ENCODE data around the gene TMEM54.

TMEM54 gene

GRCh38 chr1:32894019-32894600 is 7.1 kb downstream of the TMEM54 start:
- DNase-seq = no peak

- DNase-seq = no peak
Measured at GRCh38 chr1:32893198-32894018, 7.8 kb downstream of the TMEM54 start.

GRCh38 chr1:32892368-32893197 is 8.6 kb downstream of the TMEM54 start:
- peak; percentile 42 for DNase-seq

GRCh38 chr1:32891630-32892029 is 9.6 kb downstream of the TMEM54 start:
- no peak for DNase-seq

- no peak for DNase-seq
Measured at GRCh38 chr1:32891241-32891570, 10.0 kb downstream of the TMEM54 start.

- DNase-seq = no peak
Measured at GRCh38 chr1:32890516-32891240, 10.5 kb downstream of the TMEM54 start.

GRCh38 chr1:32889731-32890278 is 11.4 kb downstream of the TMEM54 start:
- DNase-seq = no peak

- no peak for DNase-seq
Measured at GRCh38 chr1:32888677-32889420, 12.3 kb downstream of the TMEM54 start.

GRCh38 chr1:32888134-32888533 is 13.1 kb downstream of the TMEM54 start:
- DNase-seq = no peak

- no peak for DNase-seq
Measured at GRCh38 chr1:32887623-32888022, 13.6 kb downstream of the TMEM54 start.

- DNase-seq = no peak
Measured at GRCh38 chr1:32886828-32887414, 14.3 kb downstream of the TMEM54 start.

GRCh38 chr1:32886004-32886827 is 15.0 kb downstream of the TMEM54 start, which contains the start of gene HPCA:
Gene HPCA (plus strand): TSS chr1:32886491. CDS start chr1:32888899, 2,408 bp downstream.
- no peak for DNase-seq

- DNase-seq = no peak
Measured at GRCh38 chr1:32885676-32886003, 15.5 kb downstream of the TMEM54 start.

- DNase-seq = no peak
Measured at GRCh38 chr1:32884726-32885125, 16.5 kb downstream of the TMEM54 start.

- no peak for DNase-seq
Measured at GRCh38 chr1:32884032-32884372, 17.2 kb downstream of the TMEM54 start.

- DNase-seq = no peak
Measured at GRCh38 chr1:32883338-32884031, 17.7 kb downstream of the TMEM54 start.

- DNase-seq = no peak
Measured at GRCh38 chr1:32881871-32882850, 19.0 kb downstream of the TMEM54 start.

GRCh38 chr1:32881291-32881690 is 19.9 kb downstream of the TMEM54 start:
- no peak for DNase-seq

- DNase-seq = no peak
Measured at GRCh38 chr1:32878637-32879041, 22.6 kb downstream of the TMEM54 start.
